ENCODE data around the gene CSTF2T. TPM values are rescaled to one million over a fixed set of nuclear protein-coding genes. Genes with fewer than 3 reads are reported as not detected.
"Not testable (repeated sequence)": the region's sequence is repeated elsewhere in the genome, so short reads cannot be mapped to it uniquely, and the experiment has no call there.

CSTF2T gene
- total RNA-seq, 1 experiment from 2014 or later: 42.1 TPM

DNA sequence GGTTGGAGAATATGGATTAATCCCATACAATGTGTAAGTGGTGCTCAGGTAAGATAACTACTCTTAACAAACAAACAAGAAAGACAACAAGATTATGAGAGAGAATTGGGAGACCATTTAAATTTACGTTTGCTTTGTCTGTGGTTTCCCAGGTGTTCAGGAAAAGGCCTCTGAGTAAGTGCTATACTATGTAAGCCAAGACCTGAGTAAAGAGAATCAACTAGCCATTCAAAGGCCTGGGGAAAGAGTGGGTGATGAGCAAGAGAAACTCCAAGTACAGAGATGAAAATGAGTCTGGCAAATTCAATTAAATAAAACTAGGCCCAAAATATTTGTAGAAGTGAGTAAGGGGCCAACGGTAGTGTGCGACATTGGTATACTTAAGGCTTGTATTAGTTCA lies 9.9 kb downstream of the CSTF2T start:
- peaks cover 2 to 12% (median 4%) of the 10 kb centered on the region in 3 experiments; a peak in 5 of 7 replicates for H3K36me3 Mint-ChIP-seq (ENCODE audit: insufficient read depth in 1 of 3, low read depth in 3 of 3)
- Histone ChIP-seq H4K20me1 (ENCODE audit: control insufficient read depth, insufficient read depth, insufficient read length) (no peaks in the 10 kb centered on the region), H2BK120ac (ENCODE audit: low read depth, low read length, poor library complexity, severe bottlenecking) (no peak overlapping the region), H3K4me1 (ENCODE audit: insufficient read depth, low read length) (no peaks in the 10 kb centered on the region), H2BK20ac (ENCODE audit: low read depth, low read length, poor library complexity, severe bottlenecking) (no peak overlapping the region), H3K23me2 (ENCODE audit: insufficient read length, low read depth, low read length, poor library complexity, severe bottlenecking) (no peaks in the 10 kb centered on the region), H2BK15ac (ENCODE audit: low read depth, low read length) (no peak overlapping the region), H2BK12ac (ENCODE audit: insufficient read length, low read depth, low read length) (no peak overlapping the region), H3K9me3 (ENCODE audit: control insufficient read depth, low read depth, low read length) (no peaks in the 10 kb centered on the region), H3T11ph (ENCODE audit: low read length) (no peak overlapping the region), H2BK5ac (ENCODE audit: insufficient read length, low read length) (no peak overlapping the region), H3K9ac (ENCODE audit: extremely low read depth, insufficient read length, low read length) (no peak overlapping the region), H3K23ac (ENCODE audit: insufficient read length, low read depth, low read length) (no peak overlapping the region), H4K91ac (ENCODE audit: insufficient read length, low read depth, low read length) (no peak overlapping the region), H3K27ac (ENCODE audit: insufficient read length, low read depth, low read length) (no peak overlapping the region), H3K4me2 (ENCODE audit: insufficient read depth, insufficient read length, low read length) (no peak overlapping the region), H3K14ac (ENCODE audit: insufficient read depth, low read length) (no peak overlapping the region), H3K4ac (ENCODE audit: low read depth, low read length) (no peak overlapping the region), H3K27me3 (ENCODE audit: insufficient read depth, low read length) (no peaks in the 10 kb centered on the region), H4K8ac (replicated peaks; ENCODE audit: insufficient read length, low read depth, low read length) (no peak overlapping the region), H2AFZ (ENCODE audit: low read length) (no peak overlapping the region), H4K5ac (ENCODE audit: insufficient read length, low read depth, low read length) (no peak overlapping the region), H3K56ac (ENCODE audit: insufficient read length, low read depth, low read length) (no peak overlapping the region), H3K18ac (ENCODE audit: insufficient read length, low read depth, low read length) (no peak overlapping the region), H2AK5ac (ENCODE audit: insufficient read length, low read length) (no peak overlapping the region), H3K79me1 (ENCODE audit: insufficient read depth, low read depth, low read length, poor library complexity, severe bottlenecking) (no peaks in the 10 kb centered on the region), H3K79me2 (ENCODE audit: insufficient read depth, low read length) (no peaks in the 10 kb centered on the region)
- peaks cover 0 to 11% of the 10 kb centered on the region in 2 experiments; a peak in 3 of 4 replicates for H3K4me1 Mint-ChIP-seq
- DNase-seq: no peak
- TF ChIP-seq, protein P1, sequence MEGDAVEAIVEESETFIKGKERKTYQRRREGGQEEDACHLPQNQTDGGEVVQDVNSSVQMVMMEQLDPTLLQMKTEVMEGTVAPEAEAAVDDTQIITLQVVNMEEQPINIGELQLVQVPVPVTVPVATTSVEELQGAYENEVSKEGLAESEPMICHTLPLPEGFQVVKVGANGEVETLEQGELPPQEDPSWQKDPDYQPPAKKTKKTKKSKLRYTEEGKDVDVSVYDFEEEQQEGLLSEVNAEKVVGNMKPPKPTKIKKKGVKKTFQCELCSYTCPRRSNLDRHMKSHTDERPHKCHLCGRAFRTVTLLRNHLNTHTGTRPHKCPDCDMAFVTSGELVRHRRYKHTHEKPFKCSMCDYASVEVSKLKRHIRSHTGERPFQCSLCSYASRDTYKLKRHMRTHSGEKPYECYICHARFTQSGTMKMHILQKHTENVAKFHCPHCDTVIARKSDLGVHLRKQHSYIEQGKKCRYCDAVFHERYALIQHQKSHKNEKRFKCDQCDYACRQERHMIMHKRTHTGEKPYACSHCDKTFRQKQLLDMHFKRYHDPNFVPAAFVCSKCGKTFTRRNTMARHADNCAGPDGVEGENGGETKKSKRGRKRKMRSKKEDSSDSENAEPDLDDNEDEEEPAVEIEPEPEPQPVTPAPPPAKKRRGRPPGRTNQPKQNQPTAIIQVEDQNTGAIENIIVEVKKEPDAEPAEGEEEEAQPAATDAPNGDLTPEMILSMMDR (conservative IDR thresholded peaks at IDR 0.05): no peak
- peaks cover 5 to 7% of the 10 kb centered on the region in 2 experiments; a peak in 4 of 5 replicates for H3K9me3 Mint-ChIP-seq
- WGBS (ENCODE audit: extremely low coverage, insufficient read length, low lambda C conversion rate): no CpG with 5 or more reads among the region's 3 CpGs
- no peaks in the 10 kb centered on the region for H3K27me3 Mint-ChIP-seq (ENCODE audit: low read depth)
- no peak overlapping the region for H3K27ac Mint-ChIP-seq
- H3K4me3 Mint-ChIP-seq: no peak overlapping the region

DNA sequence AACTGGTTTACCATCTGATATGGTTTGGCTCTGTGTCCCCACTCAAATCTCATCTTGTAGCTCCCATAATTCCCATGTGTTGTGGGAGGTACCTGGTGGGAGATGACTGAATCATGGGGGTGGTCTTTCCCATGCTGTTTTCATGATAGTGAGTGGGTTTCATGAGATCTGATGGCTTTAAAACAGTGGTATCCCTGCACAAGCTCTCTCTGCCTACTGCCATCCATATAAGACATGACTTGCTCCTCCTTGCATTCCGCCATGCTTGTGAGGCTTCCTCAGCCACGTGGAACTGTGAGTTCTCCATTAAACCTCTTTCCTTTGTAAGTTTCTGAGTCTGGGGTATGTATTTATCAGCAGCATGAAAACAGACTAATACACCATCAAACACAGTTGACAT lies 10.6 kb downstream of the CSTF2T start:
- H3K9ac ChIP-seq (ENCODE audit: extremely low read depth, insufficient read length, low read length); H3K18ac ChIP-seq (ENCODE audit: insufficient read length, low read depth, low read length); H3K9me3 ChIP-seq (ENCODE audit: control insufficient read depth, low read depth, low read length); H3K14ac ChIP-seq (ENCODE audit: insufficient read depth, low read length); H2BK120ac ChIP-seq (ENCODE audit: low read depth, low read length, poor library complexity, severe bottlenecking); H3K56ac ChIP-seq (ENCODE audit: insufficient read length, low read depth, low read length); H4K91ac ChIP-seq (ENCODE audit: insufficient read length, low read depth, low read length); H4K5ac ChIP-seq (ENCODE audit: insufficient read length, low read depth, low read length); H3K9me3 Mint-ChIP-seq; H3K27ac Mint-ChIP-seq; H3K4me3 Mint-ChIP-seq; H3T11ph ChIP-seq (ENCODE audit: low read length); H3K23me2 ChIP-seq (ENCODE audit: insufficient read length, low read depth, low read length, poor library complexity, severe bottlenecking); H2BK12ac ChIP-seq (ENCODE audit: insufficient read length, low read depth, low read length); H4K20me1 ChIP-seq (ENCODE audit: control insufficient read depth, insufficient read depth, insufficient read length); H3K4ac ChIP-seq (ENCODE audit: low read depth, low read length); H3K4me1 ChIP-seq (ENCODE audit: insufficient read depth, low read length); H3K27me3 ChIP-seq (ENCODE audit: insufficient read depth, low read length); H3K27ac ChIP-seq (ENCODE audit: insufficient read length, low read depth, low read length); H3K23ac ChIP-seq (ENCODE audit: insufficient read length, low read depth, low read length); H2AK5ac ChIP-seq (ENCODE audit: insufficient read length, low read length); H4K8ac ChIP-seq (replicated peaks; ENCODE audit: insufficient read length, low read depth, low read length); H3K79me2 ChIP-seq (ENCODE audit: insufficient read depth, low read length); H3K4me2 ChIP-seq (ENCODE audit: insufficient read depth, insufficient read length, low read length); H2BK20ac ChIP-seq (ENCODE audit: low read depth, low read length, poor library complexity, severe bottlenecking); H2BK5ac ChIP-seq (ENCODE audit: insufficient read length, low read length); H2BK15ac ChIP-seq (ENCODE audit: low read depth, low read length); H3K79me1 ChIP-seq (ENCODE audit: insufficient read depth, low read depth, low read length, poor library complexity, severe bottlenecking); H3K27me3 Mint-ChIP-seq (ENCODE audit: low read depth); H2AFZ ChIP-seq (ENCODE audit: low read length); DNase-seq: not testable (repeated sequence)
- WGBS (ENCODE audit: extremely low coverage, insufficient read length, low lambda C conversion rate): no CpG with 5 or more reads among the region's 2 CpGs
- H3K36me3 Mint-ChIP-seq (ENCODE audit: insufficient read depth in 1 of 3, low read depth in 3 of 3): peaks cover 2 to 12% (median 4%) of the 10 kb centered on the region in 3 experiments; a peak in 5 of 7 replicates
- peaks cover 0 to 11% of the 10 kb centered on the region in 2 experiments; a peak in 3 of 4 replicates for H3K4me1 Mint-ChIP-seq
